Loucy (cell line): ENCODE data around the gene PDE8B.

Experiments
- H2AFZ ChIP-seq: fragments of 200-600 bp; sonication (generic); 2 replicates; pipeline ENCODE4 v1.6.0; 2016; ENCODE audit warnings: antibody characterized with exemption, mild to moderate bottlenecking, low read length, moderate library complexity
- H3F3A ChIP-seq: fragments of 200-600 bp; 2 replicates; pipeline ENCODE4 v1.6.0; 2016; ENCODE audit warnings: antibody characterized with exemption, low read depth, mild to moderate bottlenecking
- H3K27me3 ChIP-seq: fragments of 200-600 bp; sonication (generic); 2 replicates; pipeline ENCODE4 v1.6.1; 2014; ENCODE audit warnings: low read length, mild to moderate bottlenecking; ENCODE audit not compliant: insufficient read depth, poor library complexity, severe bottlenecking
- H3K36me3 ChIP-seq: fragments of 200-600 bp; sonication (generic); 2 replicates; pipeline ENCODE4 v1.6.1; 2016; ENCODE audit warnings: low read length; ENCODE audit not compliant: insufficient read depth
- H3K4me1 ChIP-seq: fragments of 200-600 bp; sonication (generic); 2 replicates; pipeline ENCODE4 v1.5.1; 2014; ENCODE audit warnings: low read length, mild to moderate bottlenecking; ENCODE audit not compliant: insufficient read depth, poor library complexity, severe bottlenecking
- H3K4me2 ChIP-seq: fragments of 200-600 bp; sonication (generic); 2 replicates; pipeline ENCODE4 v1.6.0; 2014; ENCODE audit warnings: antibody characterized with exemption, low read length, low read depth, mild to moderate bottlenecking; ENCODE audit not compliant: poor library complexity, severe bottlenecking
- H3K4me3 ChIP-seq: fragments of 200-600 bp; sonication (generic); 2 replicates; pipeline ENCODE4 v1.5.1; 2014; ENCODE audit warnings: low read length, mild to moderate bottlenecking, mixed read lengths; ENCODE audit not compliant: poor library complexity, severe bottlenecking
- H3K79me2 ChIP-seq: fragments of 200-600 bp; sonication (generic); 2 replicates; pipeline ENCODE4 v1.6.1; 2014; ENCODE audit warnings: low read length; ENCODE audit not compliant: insufficient read depth
- H3K9ac ChIP-seq: fragments of 200-600 bp; sonication (generic); 2 replicates; pipeline ENCODE4 v1.6.0; 2014; ENCODE audit warnings: mild to moderate bottlenecking, low read depth, low read length, moderate library complexity; ENCODE audit not compliant: poor library complexity, severe bottlenecking
- H3K9me2 ChIP-seq: fragments of 200-600 bp; sonication (generic); replicated peaks from 2 replicates; pipeline ENCODE4 v1.6.1; 2016; ENCODE audit warnings: low read depth, low read length, mixed read lengths
- H3K9me3 ChIP-seq: fragments of 200-600 bp; sonication (generic); 2 replicates; pipeline ENCODE4 v1.6.1; 2014; ENCODE audit warnings: mild to moderate bottlenecking, antibody characterized with exemption, low read length, low read depth; ENCODE audit not compliant: insufficient read depth
- H4K20me1 ChIP-seq: fragments of 200-600 bp; sonication (generic); 2 replicates; pipeline ENCODE4 v1.6.0; 2014; ENCODE audit warnings: antibody characterized with exemption, low read length, mild to moderate bottlenecking; ENCODE audit not compliant: insufficient read depth, poor library complexity, severe bottlenecking
- CTCF ChIP-seq: fragments of 200-600 bp; sonication (generic); conservative IDR thresholded peaks from 2 replicates; pipeline ENCODE4 v1.5.1; 2014; ENCODE audit warnings: mild to moderate bottlenecking, antibody characterized with exemption, low read length
- EZH2phosphoT487 ChIP-seq: fragments of 200-600 bp; IDR thresholded peaks from 2 replicates; pipeline ENCODE4 v1.6.1; 2018; ENCODE audit warnings: antibody characterized with exemption, mild to moderate bottlenecking, moderate library complexity, borderline replicate concordance

The PDE8B gene

GRCh38 chr5:77189421-77189820 is 21.1 kb upstream of the PDE8B start:
- H3K27me3 ChIP-seq = no peaks in the 10 kb centered on the region
- no peak overlapping the region for H3K9ac ChIP-seq
- H2AFZ ChIP-seq = no peak overlapping the region
- H3K4me2 ChIP-seq = no peak overlapping the region
- TF ChIP-seq EZH2phosphoT487 (no peak), CTCF (no peak)
- H3K9me3 ChIP-seq = no peaks in the 10 kb centered on the region
- H3K4me3 ChIP-seq = no peak overlapping the region
- H3K36me3 ChIP-seq = no peaks in the 10 kb centered on the region
- no peaks in the 10 kb centered on the region for H3F3A ChIP-seq
- H3K79me2 ChIP-seq = no peaks in the 10 kb centered on the region
- no peaks in the 10 kb centered on the region for H4K20me1 ChIP-seq
- no peaks in the 10 kb centered on the region for H3K4me1 ChIP-seq
- H3K9me2 ChIP-seq = no peaks in the 10 kb centered on the region

- H3K9me2 ChIP-seq = no peaks in the 10 kb centered on the region
- H3K79me2 ChIP-seq = no peaks in the 10 kb centered on the region
- no peaks in the 10 kb centered on the region for H3K4me1 ChIP-seq
- H2AFZ ChIP-seq = no peak overlapping the region
- H3K9me3 ChIP-seq = peaks cover 4% of the 10 kb centered on the region; the same call in 1 of the 2 replicates
- TF ChIP-seq CTCF (no peak), EZH2phosphoT487 (no peak)
- H3K36me3 ChIP-seq = no peaks in the 10 kb centered on the region
- H3K4me3 ChIP-seq = no peak overlapping the region
- H4K20me1 ChIP-seq = no peaks in the 10 kb centered on the region
- no peak overlapping the region for H3K4me2 ChIP-seq
- H3K27me3 ChIP-seq = no peaks in the 10 kb centered on the region
- H3K9ac ChIP-seq = no peak overlapping the region
- no peaks in the 10 kb centered on the region for H3F3A ChIP-seq
Measured at GRCh38 chr5:77192441-77193050, 17.9 kb upstream of the PDE8B start.

- H3K9me2 ChIP-seq = no peaks in the 10 kb centered on the region
- no peaks in the 10 kb centered on the region for H3K4me1 ChIP-seq
- H3K27me3 ChIP-seq = no peaks in the 10 kb centered on the region
- no peak overlapping the region for H3K4me2 ChIP-seq
- peaks cover 6% of the 10 kb centered on the region; the same call in 1 of the 2 replicates for H3K9me3 ChIP-seq
- no peak overlapping the region for H3K9ac ChIP-seq
- TF ChIP-seq CTCF = no peak
- no peak for TF ChIP-seq EZH2phosphoT487
- H3K36me3 ChIP-seq = no peaks in the 10 kb centered on the region
- no peaks in the 10 kb centered on the region for H3K79me2 ChIP-seq
- no peak overlapping the region for H3K4me3 ChIP-seq
- no peaks in the 10 kb centered on the region for H3F3A ChIP-seq
- H4K20me1 ChIP-seq = no peaks in the 10 kb centered on the region
- H2AFZ ChIP-seq = no peak overlapping the region
Measured at GRCh38 chr5:77194762-77195161, 15.7 kb upstream of the PDE8B start.
